Muscle of leg (tissue), 11 donors: Measurements from ENCODE around the gene TRPC1. TPM values are rescaled to one million over a fixed set of nuclear protein-coding genes. Genes with fewer than 3 reads are reported as not detected.

Source experiments
- DNase-seq: peaks from one replicate; pipeline ENCODE4 v3.0.0; 2013
- H3K27ac ChIP-seq: one replicate; pipeline ENCODE4 v1.5.1; 2013; ENCODE audit warnings: mild to moderate bottlenecking, low read length, control low read depth
- H3K27me3 ChIP-seq: one replicate; pipeline ENCODE4 v1.6.1; 2013; ENCODE audit warnings: low read length; ENCODE audit not compliant: control insufficient read depth, insufficient read depth
- H3K36me3 ChIP-seq: one replicate; pipeline ENCODE4 v1.6.1; 2013; ENCODE audit warnings: low read length; ENCODE audit not compliant: control insufficient read depth, insufficient read depth
- H3K4me1 ChIP-seq: one replicate; pipeline ENCODE4 v1.6.1; 2013; ENCODE audit warnings: low read length; ENCODE audit not compliant: control insufficient read depth, insufficient read depth
- H3K4me3 ChIP-seq: one replicate; pipeline ENCODE4 v1.5.1; 2013; ENCODE audit warnings: low read length, control low read depth
- H3K9me3 ChIP-seq: replicated peaks from 2 replicates; pipeline ENCODE4 v1.6.1; 2013; ENCODE audit warnings: low read depth, low read length; ENCODE audit not compliant: control insufficient read depth
- WGBS: methylation state at CpG from one replicate; pipeline ENCODE4 v1.1.5; 2013; ENCODE audit warnings: missing lambda C conversion rate; ENCODE audit not compliant: insufficient coverage; 5-methylcytosine and 5-hydroxymethylcytosine counted together
- polyA plus RNA-seq, 8 donors: library from polyadenylated mRNA; unstranded; fragments of 120-200 nt; gene quantifications; one replicate each; pipeline versions ENCODE4 v1.2.1 to v1.2.3, GENCODE V29; 2013; ENCODE audit warnings: inconsistent platforms in 1 of 8, low replicate concordance in 1 of 8; ENCODE audit not compliant: insufficient read length in 8 of 8, insufficient read depth in 1 of 8
- total RNA-seq: library from RNA; stranded (reverse); fragments of 120-200 nt; gene quantifications from one replicate; pipeline ENCODE4 v1.2.4, GENCODE V29; 2013

Gene TRPC1
- total and polyA plus RNA-seq, 9 donors, result 6.8 to 16.3 (median 7.7) TPM

DNA sequence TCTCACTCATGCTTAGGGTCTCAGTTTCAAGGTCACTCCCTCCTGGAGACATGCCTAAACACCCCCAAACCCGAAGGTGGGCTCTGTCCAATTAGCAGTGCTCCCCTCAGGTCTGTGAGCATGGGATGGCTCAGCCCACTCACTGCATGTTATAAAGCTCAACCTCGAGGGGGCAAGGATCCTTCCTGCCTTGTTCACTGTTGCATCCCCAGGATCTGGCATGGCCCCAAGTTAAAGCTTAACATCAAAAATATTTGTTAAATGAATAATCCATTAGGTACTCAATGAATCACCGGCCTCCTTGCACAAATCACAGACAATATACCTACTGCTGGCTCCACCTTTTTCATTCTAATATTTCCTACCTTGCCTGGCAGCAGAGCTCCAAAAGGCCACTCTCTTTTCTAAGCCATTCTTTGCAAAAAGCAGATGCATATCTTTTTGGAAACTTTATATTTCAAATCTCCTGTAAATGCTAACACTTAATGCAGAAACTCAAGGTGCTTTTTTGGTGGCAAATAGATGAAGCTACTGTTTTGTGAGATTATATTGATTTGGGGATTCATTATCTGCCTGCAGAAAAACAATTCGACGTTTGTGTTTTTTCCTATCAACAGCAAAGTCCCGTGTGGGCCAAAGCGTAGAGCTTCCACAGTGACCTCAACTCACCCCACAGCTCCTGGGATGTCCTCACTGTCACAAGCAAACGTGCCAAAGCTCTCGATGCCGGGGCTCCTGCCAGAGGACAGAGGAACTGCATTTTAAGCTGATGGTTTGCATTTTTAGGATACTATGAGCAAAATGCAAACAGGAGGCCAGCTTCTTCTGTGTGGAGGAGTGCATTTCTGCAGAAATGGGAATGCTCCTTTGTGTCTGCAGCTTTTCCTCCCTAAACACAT, 129.7 kb downstream of the TRPC1 start:
- WGBS, result 41% methylated on average over 5 of the region's 10 CpGs
- Histone ChIP-seq H3K36me3 (no peaks in the 10 kb centered on the region), H3K4me3 (no peak overlapping the region), H3K27ac (no peak overlapping the region), H3K9me3 (no peaks in the 10 kb centered on the region), H3K4me1 (no peaks in the 10 kb centered on the region), H3K27me3 (no peaks in the 10 kb centered on the region)
- peak; percentile 7 for DNase-seq

DNA sequence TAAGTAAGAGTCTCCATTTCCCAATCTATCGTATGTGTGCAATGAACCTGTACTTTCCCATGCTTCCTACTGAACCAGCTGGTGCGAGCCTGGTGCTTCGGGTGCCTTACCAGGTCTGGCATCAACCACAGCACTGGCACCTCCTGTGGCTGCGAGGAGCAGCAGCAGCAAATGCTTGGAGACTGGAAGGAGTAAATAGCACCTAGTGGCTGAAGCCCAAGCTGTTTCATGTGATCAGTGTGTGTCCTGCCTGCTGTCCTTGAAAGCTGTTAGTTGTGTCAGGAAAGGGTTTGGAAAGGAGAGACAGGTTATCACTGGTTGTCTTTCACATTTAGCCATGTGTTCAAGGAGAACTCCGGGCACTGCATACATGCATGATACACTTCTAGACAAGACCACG, 133.2 kb downstream of the TRPC1 start:
- no peaks in the 10 kb centered on the region for H3K36me3 ChIP-seq
- H3K27ac ChIP-seq, result no peak overlapping the region
- H3K4me1 ChIP-seq, result no peaks in the 10 kb centered on the region
- DNase-seq, result no peak
- H3K9me3 ChIP-seq, result no peaks in the 10 kb centered on the region
- WGBS, result 74% methylated on average over 3 of the region's 6 CpGs
- H3K4me3 ChIP-seq, result no peak overlapping the region
- peaks cover 4% of the 10 kb centered on the region for H3K27me3 ChIP-seq

Other genes starting within 250 kb of the TRPC1 start
- gene ATR, start 145.3 kb upstream of the TRPC1 start, total RNA-seq, result 15.0 TPM
- gene ATR, start 145.3 kb upstream of the TRPC1 start, polyA plus RNA-seq, result 10 to 100 TPM in 7 of 8 donors, 1 to 10 TPM in 1; 9.8 to 16.2 (median 11.2) TPM
- 0.27 TPM for gene PLS1, start 127.6 kb upstream of the TRPC1 start, total RNA-seq
- 1 to 10 TPM in 1 of 8 donors, under 1 TPM in 7; 0.49 to 5.0 (median 0.59) TPM for gene PLS1, start 127.6 kb upstream of the TRPC1 start, polyA plus RNA-seq
- gene PCOLCE2, start 165.0 kb downstream of the TRPC1 start, total RNA-seq, result 2.5 TPM
- 1 to 10 TPM in 5 of 8 donors, under 1 TPM in 3; 0.79 to 7.2 (median 1.8) TPM for gene PCOLCE2, start 165.0 kb downstream of the TRPC1 start, polyA plus RNA-seq
- gene PAQR9, start 239.6 kb downstream of the TRPC1 start, total RNA-seq, result not detected
- under 1 TPM in 3 of 8 donors, not detected in 5; 0.05 to 0.23 (median 0.08) TPM for gene PAQR9, start 239.6 kb downstream of the TRPC1 start, polyA plus RNA-seq